ENCODE measurements around the gene DDX27. TPM values are rescaled to one million over a fixed set of nuclear protein-coding genes. Genes with fewer than 3 reads are reported as not detected.

DDX27 gene
- total RNA-seq, 1 experiment from 2014 or later, result 80.8 TPM

GRCh38 chr20:49248879-49249665 is 29.9 kb downstream of the DDX27 start:
- no peaks in the 10 kb centered on the region for H3K27me3 ChIP-seq (ENCODE audit: low read length)
- no peak overlapping the region for H2AFZ ChIP-seq (ENCODE audit: low read length)
- no peak for TF ChIP-seq EZH2phosphoT487 (IDR thresholded peaks at IDR 0.05; ENCODE audit: borderline replicate concordance, low read length)
- TF ChIP-seq, protein P1, sequence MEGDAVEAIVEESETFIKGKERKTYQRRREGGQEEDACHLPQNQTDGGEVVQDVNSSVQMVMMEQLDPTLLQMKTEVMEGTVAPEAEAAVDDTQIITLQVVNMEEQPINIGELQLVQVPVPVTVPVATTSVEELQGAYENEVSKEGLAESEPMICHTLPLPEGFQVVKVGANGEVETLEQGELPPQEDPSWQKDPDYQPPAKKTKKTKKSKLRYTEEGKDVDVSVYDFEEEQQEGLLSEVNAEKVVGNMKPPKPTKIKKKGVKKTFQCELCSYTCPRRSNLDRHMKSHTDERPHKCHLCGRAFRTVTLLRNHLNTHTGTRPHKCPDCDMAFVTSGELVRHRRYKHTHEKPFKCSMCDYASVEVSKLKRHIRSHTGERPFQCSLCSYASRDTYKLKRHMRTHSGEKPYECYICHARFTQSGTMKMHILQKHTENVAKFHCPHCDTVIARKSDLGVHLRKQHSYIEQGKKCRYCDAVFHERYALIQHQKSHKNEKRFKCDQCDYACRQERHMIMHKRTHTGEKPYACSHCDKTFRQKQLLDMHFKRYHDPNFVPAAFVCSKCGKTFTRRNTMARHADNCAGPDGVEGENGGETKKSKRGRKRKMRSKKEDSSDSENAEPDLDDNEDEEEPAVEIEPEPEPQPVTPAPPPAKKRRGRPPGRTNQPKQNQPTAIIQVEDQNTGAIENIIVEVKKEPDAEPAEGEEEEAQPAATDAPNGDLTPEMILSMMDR (conservative IDR thresholded peaks at IDR 0.05; ENCODE audit: low read depth, low read length), result no peak
- TF ChIP-seq EZH2 (IDR thresholded peaks at IDR 0.05; ENCODE audit: low read length, unreplicated experiment), result no peak
- intact Hi-C loops (cut with micrococcal nuclease), result no loop called here
- H3K9me2 ChIP-seq (replicated peaks; ENCODE audit: low read length), result no peaks in the 10 kb centered on the region
- H3K4me3 ChIP-seq (ENCODE audit: low read length), result no peak overlapping the region
- no peak for ATAC-seq
- no peak for DNase-seq
- H4K20me1 ChIP-seq (ENCODE audit: low read length), result 0 out of 2 replicates have a peak, but pooled peaks cover 6% of the 10 kb centered on the region
- H3K36me3 ChIP-seq (ENCODE audit: low read depth, low read length), result peaks cover 73% of the 10 kb centered on the region
- no peak overlapping the region for H3K27ac ChIP-seq (ENCODE audit: low read length)
- no peaks in the 10 kb centered on the region for H3F3A ChIP-seq (ENCODE audit: low read length, unreplicated experiment)
- POLR2A ChIA-PET (ENCODE audit: unreplicated experiment), result no interaction called here
- H3K4me1 ChIP-seq (ENCODE audit: insufficient read depth, low read length), result no peaks in the 10 kb centered on the region
- no peak overlapping the region for H3K4me2 ChIP-seq (ENCODE audit: low read length)
- TSS peak; percentile 14 for BruUV-seq (replicated peaks)
- H3K9me3 ChIP-seq (ENCODE audit: low read length), result no peaks in the 10 kb centered on the region
- no peak overlapping the region for H3K9ac ChIP-seq (ENCODE audit: low read length)
- CTCF ChIA-PET, result no interaction called here
- no peaks in the 10 kb centered on the region for H3K79me2 ChIP-seq (ENCODE audit: low read length)

DNA sequence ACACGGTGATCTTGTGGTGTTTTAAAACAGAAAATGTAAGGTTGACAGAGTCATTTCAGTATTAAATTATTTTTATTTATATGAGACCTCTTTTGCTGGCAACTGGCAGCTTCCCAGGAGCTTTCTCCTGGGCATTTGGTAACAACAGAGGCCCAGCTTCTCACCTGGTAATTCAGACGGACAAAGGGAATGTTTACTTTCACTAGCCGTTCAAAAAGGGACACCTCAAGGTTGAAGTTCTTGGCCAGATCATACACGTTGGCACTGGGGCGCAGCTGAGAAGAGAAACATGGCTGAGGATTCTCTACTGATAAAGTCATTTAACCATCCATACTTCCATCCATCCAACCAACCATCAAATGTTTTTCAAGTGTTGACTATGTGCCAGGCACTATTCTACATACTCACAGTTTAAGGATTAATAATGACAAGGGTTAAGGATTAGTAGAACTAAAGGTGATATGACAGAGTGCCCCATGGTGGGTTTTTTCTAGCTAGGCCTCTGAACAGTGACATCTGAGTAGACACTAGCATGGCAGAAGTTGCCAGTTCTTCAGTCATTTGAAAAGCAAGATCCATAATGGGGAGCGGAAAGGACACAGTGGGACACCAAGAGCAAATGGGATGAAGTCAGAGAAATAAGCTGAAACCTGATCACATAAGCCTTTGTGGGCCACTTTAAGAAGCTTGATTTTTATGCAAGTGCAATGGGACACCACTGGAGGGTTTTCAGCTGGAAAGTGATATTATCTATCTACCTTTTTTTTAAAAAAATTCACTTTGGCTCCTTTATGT is 33.5 kb downstream of the DDX27 start:
- no peaks in the 10 kb centered on the region for H4K20me1 ChIP-seq (ENCODE audit: low read length)
- no peak overlapping the region for H3K4me3 ChIP-seq (ENCODE audit: low read length)
- no peak overlapping the region for H3K4me2 ChIP-seq (ENCODE audit: low read length)
- no peak for ATAC-seq
- BruUV-seq (replicated peaks), result no TSS peak
- POLR2A ChIA-PET (ENCODE audit: unreplicated experiment), result interaction anchor here (0.6 kb wide), 1 partner anchor 19 kb away, joined by 12 read pairs; no protein-coding TSS in a partner anchor
- H2AFZ ChIP-seq (ENCODE audit: low read length), result no peak overlapping the region
- H3K4me1 ChIP-seq (ENCODE audit: insufficient read depth, low read length), result no peaks in the 10 kb centered on the region
- intact Hi-C loops (cut with micrococcal nuclease), result no loop called here
- H3K79me2 ChIP-seq (ENCODE audit: low read length), result no peaks in the 10 kb centered on the region
- H3K9ac ChIP-seq (ENCODE audit: low read length), result no peak overlapping the region
- no peaks in the 10 kb centered on the region for H3F3A ChIP-seq (ENCODE audit: low read length, unreplicated experiment)
- H3K9me3 ChIP-seq (ENCODE audit: low read length), result no peaks in the 10 kb centered on the region
- H3K27ac ChIP-seq (ENCODE audit: low read length), result no peak overlapping the region
- CTCF ChIA-PET, result interaction anchor here (0.6 kb wide), 1 partner anchor 68 kb away, joined by 5 read pairs; no protein-coding TSS in a partner anchor
- H3K36me3 ChIP-seq (ENCODE audit: low read depth, low read length), result peaks cover 75% of the 10 kb centered on the region
- H3K9me2 ChIP-seq (replicated peaks; ENCODE audit: low read length), result no peaks in the 10 kb centered on the region
- H3K27me3 ChIP-seq (ENCODE audit: low read length), result no peaks in the 10 kb centered on the region
- TF ChIP-seq, protein P1 (conservative IDR thresholded peaks at IDR 0.05; ENCODE audit: low read depth, low read length), result no peak
- TF ChIP-seq EZH2phosphoT487 (IDR thresholded peaks at IDR 0.05; ENCODE audit: borderline replicate concordance, low read length), result no peak
- TF ChIP-seq EZH2 (IDR thresholded peaks at IDR 0.05; ENCODE audit: low read length, unreplicated experiment), result no peak
- DNase-seq, result no peak
